ENCODE results near the gene GNE. TPM values are rescaled to one million over a fixed set of nuclear protein-coding genes. Genes with fewer than 3 reads are reported as not detected.

GNE gene
- total and polyA plus RNA-seq, 10 of the 15 experiments (the other 5 are each of a cell fraction or from before 2014, with no cell fraction given): 4.1 to 13.6 (median 10.7) TPM

GRCh38 chr9:36169166-36169565 is 89.1 kb downstream of the GNE start, which contains the start of gene CCIN:
TSS of gene CCIN (plus strand) at chr9:36169388. CDS start at chr9:36169503, 115 bp downstream.
- CTCF ChIA-PET: interaction anchor here (0.6 to 7.8 kb wide), 4 partner anchors 9 to 146 kb away, joined by 3 to 258 read pairs (median 4); no protein-coding TSS in a partner anchor
- no peaks in the 10 kb centered on the region; a peak in 2 of 4 replicates for H3K27me3 ChIP-seq (replicated peaks in 1 of 2; ENCODE audit: control insufficient read depth in 2 of 2, insufficient read depth in 2 of 2, low read length in 1 of 2)
- H3K9me3 ChIP-seq (replicated peaks; ENCODE audit: control insufficient read depth, insufficient read depth, low read length): no peaks in the 10 kb centered on the region
- TF ChIP-seq ATF7 (IDR thresholded peaks at IDR 0.05; ENCODE audit: low read depth): no peak
- TF ChIP-seq CREB1 (IDR thresholded peaks at IDR 0.05; ENCODE audit: low read depth): no peak
- no peak for TF ChIP-seq CBX3 (IDR thresholded peaks at IDR 0.05; ENCODE audit: borderline replicate concordance, low read depth)
- TF ChIP-seq RBBP5 (conservative IDR thresholded peaks at IDR 0.05): no peak
- TF ChIP-seq MLLT1 (IDR thresholded peaks at IDR 0.05): no peak
- no peak for TF ChIP-seq ZSCAN29 (IDR thresholded peaks at IDR 0.05)
- TF ChIP-seq CBX5 (IDR thresholded peaks at IDR 0.05; ENCODE audit: low read depth): no peak
- TF ChIP-seq KLF5 (IDR thresholded peaks at IDR 0.05; ENCODE audit: partially characterized antibody): no peak
- TF ChIP-seq HDAC2 (IDR thresholded peaks at IDR 0.05): no peak
- no peak for TF ChIP-seq LARP7 (IDR thresholded peaks at IDR 0.05)
- no peak for TF ChIP-seq ZNF384 (IDR thresholded peaks at IDR 0.05; ENCODE audit: borderline replicate concordance, low read depth, low read length)
- TF ChIP-seq RFX5 (IDR thresholded peaks at IDR 0.05; ENCODE audit: low read depth, low read length): no peak
- TF ChIP-seq HDGF (IDR thresholded peaks at IDR 0.05): no peak
- no peak for TF ChIP-seq IRF5 (IDR thresholded peaks at IDR 0.05; ENCODE audit: borderline replicate concordance)
- no peak within 1 kb of the TSS for H2AFZ ChIP-seq (ENCODE audit: control insufficient read depth, low read depth, low read length)
- H3K27ac ChIP-seq (ENCODE audit: control insufficient read depth, insufficient read depth): no peak within 1 kb of the TSS
- in situ Hi-C loops (cut with MboI) (loop anchor here (5.0 kb wide), 1 partner anchor 67 kb away; no protein-coding TSS in a partner anchor), intact Hi-C loops (cut with micrococcal nuclease; ENCODE audit: unreplicated experiment) (loop anchor here (10.0 kb wide), 1 partner anchor 134 kb away; the partner anchor contains the start of gene RECK)
- WGBS (ENCODE audit: insufficient coverage, insufficient replicate concordance, low lambda C conversion rate, missing lambda C conversion rate): 65% methylated on average over 6 of the region's 6 CpGs
- no peak within 1 kb of the TSS for H3K4me2 ChIP-seq (ENCODE audit: control insufficient read depth, insufficient read depth)
- peaks cover 3% of the 10 kb centered on the region; the same call in 1 of the 2 replicates for H3K4me1 ChIP-seq (ENCODE audit: control insufficient read depth, insufficient read depth, low read length)
- H3K4me3 ChIP-seq: no peak within 1 kb of the TSS
- no TSS peak for BruUV-seq (replicated peaks)
- ATAC-seq (no peak), FAIRE-seq (no peak), DNase-seq (ENCODE audit: low read depth, low spot score) (no peak)
- no peaks in the 10 kb centered on the region for H3K79me2 ChIP-seq (ENCODE audit: control insufficient read depth, insufficient read depth, low read length)
- RAD21 ChIA-PET (ENCODE audit: unreplicated experiment): interaction anchor here (1.6 to 7.2 kb wide), 2 partner anchors 67 to 160 kb away, joined by 4 to 105 read pairs; no protein-coding TSS in a partner anchor
- H3K36me3 ChIP-seq (ENCODE audit: control insufficient read depth in 2 of 2, insufficient read depth in 2 of 2, low read length in 1 of 2): no peaks in the 10 kb centered on the region
- SMC1A ChIA-PET (ENCODE audit: uncharacterized antibody, unreplicated experiment): interaction anchor here (1.8 to 9.1 kb wide), 2 partner anchors 21 to 66 kb away, joined by 5 to 134 read pairs; no protein-coding TSS in a partner anchor
- POLR2A ChIA-PET: no interaction called here
- no peak within 1 kb of the TSS for H3K9ac ChIP-seq (ENCODE audit: control insufficient read depth, insufficient read depth, low read length)
- no peaks in the 10 kb centered on the region for H4K20me1 ChIP-seq (ENCODE audit: control insufficient read depth, insufficient read depth)

Data from GM12878 (cell line).